Measurements from ENCODE around the gene CTBP1. TPM values are rescaled to one million over a fixed set of nuclear protein-coding genes. Genes with fewer than 3 reads are reported as not detected.
A peak's percentile ranks its signal among the peaks of the same experiment; 100 is the strongest.
"Not testable (repeated sequence)": the region's sequence is repeated elsewhere in the genome, so short reads cannot be mapped to it uniquely, and the experiment has no call there.

CTBP1 gene
- 100 to 1,000 TPM; 223 to 242 TPM for total RNA-seq

GRCh38 chr4:1248245-1249147 lies at the start of gene CTBP1:
TSS of gene CTBP1 (minus strand) at chr4:1249130. CDS start at chr4:1241331, 7,799 bp downstream.
- POLR2A ChIA-PET = no interaction called here
- H3K9me3 Mint-ChIP-seq = peaks cover 9% of the 10 kb centered on the region
- CTCF ChIA-PET = interaction anchor here (1.0 to 3.1 kb wide), 4 partner anchors 19 to 97 kb away, joined by 3 to 22 read pairs (median 4); no protein-coding TSS in a partner anchor

GRCh38 chr4:1298461-1298860 lies 49.5 kb upstream of the CTBP1 start:
- Mint-ChIP-seq H3K4me3 (no peak overlapping the region), H3K4me1 (peaks cover 48% of the 10 kb centered on the region), H3K27ac (no peak overlapping the region), H3K36me3 (ENCODE audit: low read depth) (peaks cover 38% of the 10 kb centered on the region), H3K9me3 (no peaks in the 10 kb centered on the region), H3K27me3 (no peaks in the 10 kb centered on the region)
- ChIA-PET POLR2A (no interaction called here), CTCF (no interaction called here)
- DNase-seq = no peak

More at GRCh38 chr4:1248245-1249147, at the start of gene CTBP1:
- H3K27ac Mint-ChIP-seq = peak within 1 kb of the TSS; percentile 96
- H3K4me3 Mint-ChIP-seq = peak within 1 kb of the TSS; percentile 86
- DNase-seq = peak; percentile 77
- H3K36me3 Mint-ChIP-seq (ENCODE audit: low read depth) = peaks cover 45% of the 10 kb centered on the region
- no peaks in the 10 kb centered on the region for H3K27me3 Mint-ChIP-seq
- peaks cover 64% of the 10 kb centered on the region for H3K4me1 Mint-ChIP-seq

GRCh38 chr4:1297456-1298325 lies 48.8 kb upstream of the CTBP1 start:
- peaks cover 38% of the 10 kb centered on the region for H3K36me3 Mint-ChIP-seq (ENCODE audit: low read depth)
- H3K27me3 Mint-ChIP-seq = no peaks in the 10 kb centered on the region
- no peak overlapping the region for H3K4me3 Mint-ChIP-seq
- no peaks in the 10 kb centered on the region for H3K9me3 Mint-ChIP-seq
- H3K27ac Mint-ChIP-seq = peak overlapping the region; percentile 2
- ChIA-PET CTCF (interaction anchor here (0.6 kb wide), 1 partner anchor 152 kb away, joined by 3 read pairs; no protein-coding TSS in a partner anchor), POLR2A (no interaction called here)
- no peak for DNase-seq
- peaks cover 48% of the 10 kb centered on the region for H3K4me1 Mint-ChIP-seq

GRCh38 chr4:1297023-1297395 lies 48.1 kb upstream of the CTBP1 start:
- DNase-seq = no peak
- Mint-ChIP-seq H3K27ac (no peak overlapping the region), H3K27me3 (no peaks in the 10 kb centered on the region), H3K9me3 (no peaks in the 10 kb centered on the region), H3K4me1 (peaks cover 55% of the 10 kb centered on the region), H3K36me3 (ENCODE audit: low read depth) (peaks cover 40% of the 10 kb centered on the region), H3K4me3 (no peak overlapping the region)
- CTCF ChIA-PET = interaction anchor here (0.6 kb wide), 1 partner anchor 151 kb away, joined by 3 read pairs; no protein-coding TSS in a partner anchor
- POLR2A ChIA-PET = no interaction called here

GRCh38 chr4:1296324-1297022 lies 47.5 kb upstream of the CTBP1 start:
- Mint-ChIP-seq H3K36me3 (ENCODE audit: low read depth) (peaks cover 41% of the 10 kb centered on the region), H3K4me1 (peaks cover 56% of the 10 kb centered on the region), H3K9me3 (no peaks in the 10 kb centered on the region), H3K4me3 (no peak overlapping the region), H3K27me3 (no peaks in the 10 kb centered on the region), H3K27ac (no peak overlapping the region)
- DNase-seq = no peak
- POLR2A ChIA-PET = no interaction called here
- CTCF ChIA-PET = interaction anchor here (0.6 kb wide), 1 partner anchor 151 kb away, joined by 3 read pairs; no protein-coding TSS in a partner anchor

- DNase-seq = no peak
- Mint-ChIP-seq H3K27ac (no peak overlapping the region), H3K27me3 (no peaks in the 10 kb centered on the region), H3K36me3 (ENCODE audit: low read depth) (peaks cover 34% of the 10 kb centered on the region), H3K4me1 (peaks cover 57% of the 10 kb centered on the region), H3K9me3 (no peaks in the 10 kb centered on the region), H3K4me3 (no peak overlapping the region)
- ChIA-PET POLR2A (no interaction called here), CTCF (interaction anchor here (0.6 kb wide), 1 partner anchor 151 kb away, joined by 3 read pairs; no protein-coding TSS in a partner anchor)
Measured at GRCh38 chr4:1295405-1296055, 46.6 kb upstream of the CTBP1 start.

- H3K4me1 Mint-ChIP-seq = peaks cover 51% of the 10 kb centered on the region
- CTCF ChIA-PET = interaction anchor here (0.6 kb wide), 1 partner anchor 150 kb away, joined by 3 read pairs; no protein-coding TSS in a partner anchor
- H3K4me3 Mint-ChIP-seq = no peak overlapping the region
- DNase-seq = no peak
- no peak overlapping the region for H3K27ac Mint-ChIP-seq
- H3K27me3 Mint-ChIP-seq = no peaks in the 10 kb centered on the region
- POLR2A ChIA-PET = no interaction called here
- H3K36me3 Mint-ChIP-seq (ENCODE audit: low read depth) = peaks cover 29% of the 10 kb centered on the region
- H3K9me3 Mint-ChIP-seq = no peaks in the 10 kb centered on the region
Measured at GRCh38 chr4:1294891-1295290, 46.0 kb upstream of the CTBP1 start.

GRCh38 chr4:1294424-1294823 lies 45.5 kb upstream of the CTBP1 start:
- peaks cover 48% of the 10 kb centered on the region for H3K4me1 Mint-ChIP-seq
- H3K36me3 Mint-ChIP-seq (ENCODE audit: low read depth) = peaks cover 25% of the 10 kb centered on the region
- H3K9me3 Mint-ChIP-seq = no peaks in the 10 kb centered on the region
- ChIA-PET CTCF (no interaction called here), POLR2A (no interaction called here)
- no peaks in the 10 kb centered on the region for H3K27me3 Mint-ChIP-seq
- no peak overlapping the region for H3K4me3 Mint-ChIP-seq
- DNase-seq = no peak
- H3K27ac Mint-ChIP-seq = peak overlapping the region; percentile 19

GRCh38 chr4:1293991-1294390 lies 45.1 kb upstream of the CTBP1 start:
- ChIA-PET CTCF (interaction anchor here (1.4 kb wide), 1 partner anchor 125 kb away, joined by 3 read pairs; no protein-coding TSS in a partner anchor), POLR2A (no interaction called here)
- no peaks in the 10 kb centered on the region for H3K9me3 Mint-ChIP-seq
- no peak for DNase-seq
- no peak overlapping the region for H3K4me3 Mint-ChIP-seq
- H3K27me3 Mint-ChIP-seq = no peaks in the 10 kb centered on the region
- H3K36me3 Mint-ChIP-seq (ENCODE audit: low read depth) = peaks cover 22% of the 10 kb centered on the region
- peak overlapping the region; percentile 66 for H3K27ac Mint-ChIP-seq
- H3K4me1 Mint-ChIP-seq = peaks cover 48% of the 10 kb centered on the region

- Mint-ChIP-seq H3K36me3 (ENCODE audit: low read depth) (peaks cover 21% of the 10 kb centered on the region), H3K4me1 (peaks cover 52% of the 10 kb centered on the region), H3K9me3 (no peaks in the 10 kb centered on the region), H3K27me3 (no peaks in the 10 kb centered on the region), H3K27ac (peak overlapping the region; percentile 66), H3K4me3 (no peak overlapping the region)
- POLR2A ChIA-PET = no interaction called here
- CTCF ChIA-PET = interaction anchor here (1.4 kb wide), 1 partner anchor 125 kb away, joined by 3 read pairs; no protein-coding TSS in a partner anchor
- DNase-seq = no peak
Measured at GRCh38 chr4:1293531-1293941, 44.6 kb upstream of the CTBP1 start.

GRCh38 chr4:1292703-1293011 lies 43.7 kb upstream of the CTBP1 start:
- CTCF ChIA-PET = interaction anchor here (0.6 to 1.4 kb wide), 4 partner anchors 124 to 440 kb away, joined by 3 to 4 read pairs (median 3); no protein-coding TSS in a partner anchor
- peaks cover 51% of the 10 kb centered on the region for H3K4me1 Mint-ChIP-seq

More at GRCh38 chr4:1292703-1293011, 43.7 kb upstream of the CTBP1 start:
- H3K27ac Mint-ChIP-seq, POLR2A ChIA-PET, H3K27me3 Mint-ChIP-seq, DNase-seq, H3K9me3 Mint-ChIP-seq, H3K4me3 Mint-ChIP-seq: not testable (repeated sequence)
- peaks cover 19% of the 10 kb centered on the region for H3K36me3 Mint-ChIP-seq (ENCODE audit: low read depth)

Measured in activated CD4-positive, alpha-beta T cell treated with anti-CD3 and anti-CD28 coated beads, Interleukin-2, amount 10 ng/mL, durations not matched to agents 7 days and 5 days (primary cell).